HEK293 (cell line): ENCODE data around the gene PPP1CC.

Experiments used
- OSR2 ChIP-seq: fragments of 450-650 bp; formaldehyde crosslinking; IDR thresholded peaks from 2 replicates; pipeline ENCODE4 v1.5.1; 2016; ENCODE audit warnings: missing biosample characterization, missing genetic modification characterization
- REST ChIP-seq: fragments of 450-650 bp; formaldehyde crosslinking; IDR thresholded peaks from 2 replicates; pipeline ENCODE4 v1.5.1; 2016; ENCODE audit warnings: missing biosample characterization, missing genetic modification characterization
- TRIM28 ChIP-seq: IDR thresholded peaks from 2 replicates; pipeline ENCODE4 v1.6.1; 2011; ENCODE audit warnings: low read length, control low read depth, borderline replicate concordance
- YY1 ChIP-seq: fragments of 450-650 bp; formaldehyde crosslinking; IDR thresholded peaks from 2 replicates; pipeline ENCODE4 v1.5.1; 2018; ENCODE audit warnings: missing biosample characterization, missing genetic modification characterization
- ZBTB1 ChIP-seq: fragments of 450-650 bp; formaldehyde crosslinking; IDR thresholded peaks from 2 replicates; pipeline ENCODE4 v1.5.1; 2016; ENCODE audit warnings: missing biosample characterization, missing genetic modification characterization
- ZNF132 ChIP-seq: fragments of 450-650 bp; formaldehyde crosslinking; IDR thresholded peaks from 2 replicates; pipeline ENCODE4 v1.5.1; 2017; ENCODE audit warnings: missing biosample characterization, missing genetic modification characterization, borderline replicate concordance
- ZNF133 ChIP-seq: fragments of 450-650 bp; formaldehyde crosslinking; IDR thresholded peaks from 2 replicates; pipeline ENCODE4 v1.5.1; 2016; ENCODE audit warnings: missing biosample characterization, missing genetic modification characterization
- ZNF138 ChIP-seq: fragments of 450-650 bp; formaldehyde crosslinking; IDR thresholded peaks from 2 replicates; pipeline ENCODE4 v1.5.1; 2016; ENCODE audit warnings: missing biosample characterization, missing genetic modification characterization, borderline replicate concordance
- ZNF426 ChIP-seq: fragments of 450-650 bp; formaldehyde crosslinking; IDR thresholded peaks from 2 replicates; pipeline ENCODE4 v1.5.1; 2017; ENCODE audit warnings: missing biosample characterization, missing genetic modification characterization, mild to moderate bottlenecking, inconsistent platforms, moderate library complexity
- ZNF433 ChIP-seq: fragments of 450-650 bp; formaldehyde crosslinking; IDR thresholded peaks from 2 replicates; pipeline ENCODE4 v1.5.1; 2016; ENCODE audit warnings: missing biosample characterization, missing genetic modification characterization, low read depth
- ZNF580 ChIP-seq: fragments of 450-650 bp; formaldehyde crosslinking; IDR thresholded peaks from 2 replicates; pipeline ENCODE4 v1.5.1; 2016; ENCODE audit warnings: missing biosample characterization, missing genetic modification characterization
- ZSCAN23 ChIP-seq: fragments of 450-650 bp; formaldehyde crosslinking; IDR thresholded peaks from 2 replicates; pipeline ENCODE4 v1.5.1; 2016; ENCODE audit warnings: missing biosample characterization, missing genetic modification characterization
- TF ChIP-seq, protein P1 (sequence below): fragments of 450-650 bp; formaldehyde crosslinking; IDR thresholded peaks from 2 replicates; pipeline ENCODE4 v1.5.1; 2016; ENCODE audit warnings: missing biosample characterization, missing genetic modification characterization

DNA sequence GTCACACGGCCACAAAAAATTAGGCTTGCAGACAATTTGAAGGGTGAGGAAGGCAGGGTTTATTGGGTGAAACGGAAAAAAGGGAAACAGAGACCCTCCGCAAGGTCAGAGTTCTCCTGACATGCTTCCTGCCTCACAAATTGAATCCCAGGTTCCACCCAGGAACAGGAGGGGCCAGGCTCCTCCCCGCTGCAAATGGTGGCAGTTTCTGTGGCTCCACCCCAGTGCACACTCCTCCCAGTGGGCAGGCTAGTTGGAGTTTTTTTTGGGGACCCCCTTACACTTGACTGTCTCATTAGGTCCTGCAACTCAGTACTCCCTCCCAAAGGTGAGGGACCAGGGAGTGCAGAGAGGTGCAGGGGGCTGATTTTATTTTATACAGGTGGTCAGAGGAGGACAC lies 39.4 kb upstream of the PPP1CC start:
- TF ChIP-seq ZNF133 (tag by site-specific recombination), result no peak
- TF ChIP-seq, protein P1, sequence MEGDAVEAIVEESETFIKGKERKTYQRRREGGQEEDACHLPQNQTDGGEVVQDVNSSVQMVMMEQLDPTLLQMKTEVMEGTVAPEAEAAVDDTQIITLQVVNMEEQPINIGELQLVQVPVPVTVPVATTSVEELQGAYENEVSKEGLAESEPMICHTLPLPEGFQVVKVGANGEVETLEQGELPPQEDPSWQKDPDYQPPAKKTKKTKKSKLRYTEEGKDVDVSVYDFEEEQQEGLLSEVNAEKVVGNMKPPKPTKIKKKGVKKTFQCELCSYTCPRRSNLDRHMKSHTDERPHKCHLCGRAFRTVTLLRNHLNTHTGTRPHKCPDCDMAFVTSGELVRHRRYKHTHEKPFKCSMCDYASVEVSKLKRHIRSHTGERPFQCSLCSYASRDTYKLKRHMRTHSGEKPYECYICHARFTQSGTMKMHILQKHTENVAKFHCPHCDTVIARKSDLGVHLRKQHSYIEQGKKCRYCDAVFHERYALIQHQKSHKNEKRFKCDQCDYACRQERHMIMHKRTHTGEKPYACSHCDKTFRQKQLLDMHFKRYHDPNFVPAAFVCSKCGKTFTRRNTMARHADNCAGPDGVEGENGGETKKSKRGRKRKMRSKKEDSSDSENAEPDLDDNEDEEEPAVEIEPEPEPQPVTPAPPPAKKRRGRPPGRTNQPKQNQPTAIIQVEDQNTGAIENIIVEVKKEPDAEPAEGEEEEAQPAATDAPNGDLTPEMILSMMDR, result no peak
- TF ChIP-seq ZNF132, result no peak
- no peak for TF ChIP-seq ZNF433 (tag by site-specific recombination)
- TF ChIP-seq ZBTB1, result no peak
- no peak for TF ChIP-seq ZSCAN23 (tag by site-specific recombination)
- no peak for TF ChIP-seq TRIM28
- no peak for TF ChIP-seq ZNF580 (tag by site-specific recombination)
- TF ChIP-seq OSR2 (tag by site-specific recombination), result no peak
- no peak for TF ChIP-seq YY1 (tag by site-specific recombination)
- no peak for TF ChIP-seq ZNF138 (tag by site-specific recombination)
- no peak for TF ChIP-seq REST
- TF ChIP-seq ZNF426 (tag by site-specific recombination), result no peak
